DND-41 (cell line): ENCODE results near the gene LCOR.

ENCODE experiments used
- EZH2 ChIP-seq: IDR thresholded peaks from 3 replicates; pipeline ENCODE4 v1.6.1; 2012; ENCODE audit warnings: borderline replicate concordance, low read depth, mild to moderate bottlenecking, moderate library complexity, low read length, inconsistent platforms; ENCODE audit not compliant: severe bottlenecking
- TF ChIP-seq, protein P1 (sequence below): IDR thresholded peaks from 2 replicates; pipeline ENCODE4 v1.5.1; 2012; ENCODE audit warnings: borderline replicate concordance, low read length, moderate library complexity, mild to moderate bottlenecking; ENCODE audit not compliant: poor library complexity, severe bottlenecking; ENCODE audit errors: extremely low read depth

DNA sequence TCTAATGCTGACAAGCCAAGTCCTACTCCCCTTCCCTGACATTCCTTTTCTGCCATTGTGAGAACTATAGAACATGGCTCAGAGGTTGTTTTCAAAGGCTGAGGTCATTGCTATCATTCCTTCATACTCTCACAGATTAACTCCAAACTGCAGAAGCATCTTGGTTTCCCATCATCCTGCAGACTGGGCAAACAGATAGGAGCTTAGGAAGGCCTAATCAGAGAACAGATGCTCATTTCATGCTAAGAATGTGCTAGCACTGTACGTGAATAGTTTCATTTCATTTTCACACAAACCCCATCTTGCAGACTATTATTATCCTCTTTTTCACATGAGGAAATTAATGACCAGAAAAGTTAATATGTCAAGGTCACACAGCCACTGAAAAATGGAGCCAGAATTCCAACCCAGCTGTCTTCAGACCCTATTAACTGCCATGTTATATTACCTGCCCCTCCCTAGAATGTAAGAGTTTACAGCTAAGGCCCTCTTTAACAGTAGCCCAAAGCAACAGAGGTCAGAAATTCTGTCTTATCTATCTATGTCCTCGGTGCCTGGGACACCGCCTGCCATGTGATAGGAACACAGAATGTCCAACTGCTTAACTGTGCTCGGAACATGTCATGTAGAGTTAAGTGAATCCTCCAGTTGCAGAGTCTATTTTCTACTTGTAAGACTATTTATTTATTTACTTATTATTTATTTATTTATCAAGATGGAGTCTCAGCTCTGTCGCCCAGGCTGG lies 2.9 kb upstream of the LCOR start:
- TF ChIP-seq EZH2, result no peak
- TF ChIP-seq, protein P1, sequence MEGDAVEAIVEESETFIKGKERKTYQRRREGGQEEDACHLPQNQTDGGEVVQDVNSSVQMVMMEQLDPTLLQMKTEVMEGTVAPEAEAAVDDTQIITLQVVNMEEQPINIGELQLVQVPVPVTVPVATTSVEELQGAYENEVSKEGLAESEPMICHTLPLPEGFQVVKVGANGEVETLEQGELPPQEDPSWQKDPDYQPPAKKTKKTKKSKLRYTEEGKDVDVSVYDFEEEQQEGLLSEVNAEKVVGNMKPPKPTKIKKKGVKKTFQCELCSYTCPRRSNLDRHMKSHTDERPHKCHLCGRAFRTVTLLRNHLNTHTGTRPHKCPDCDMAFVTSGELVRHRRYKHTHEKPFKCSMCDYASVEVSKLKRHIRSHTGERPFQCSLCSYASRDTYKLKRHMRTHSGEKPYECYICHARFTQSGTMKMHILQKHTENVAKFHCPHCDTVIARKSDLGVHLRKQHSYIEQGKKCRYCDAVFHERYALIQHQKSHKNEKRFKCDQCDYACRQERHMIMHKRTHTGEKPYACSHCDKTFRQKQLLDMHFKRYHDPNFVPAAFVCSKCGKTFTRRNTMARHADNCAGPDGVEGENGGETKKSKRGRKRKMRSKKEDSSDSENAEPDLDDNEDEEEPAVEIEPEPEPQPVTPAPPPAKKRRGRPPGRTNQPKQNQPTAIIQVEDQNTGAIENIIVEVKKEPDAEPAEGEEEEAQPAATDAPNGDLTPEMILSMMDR, result no peak
